HS-27A (cell line): ENCODE measurements around the gene ICE1.

Experiments
- DNase-seq: peaks from one replicate; pipeline ENCODE4 v3.0.0-alpha.2; 2012; ENCODE audit warnings: low read depth, missing footprints

The ICE1 gene

DNA sequence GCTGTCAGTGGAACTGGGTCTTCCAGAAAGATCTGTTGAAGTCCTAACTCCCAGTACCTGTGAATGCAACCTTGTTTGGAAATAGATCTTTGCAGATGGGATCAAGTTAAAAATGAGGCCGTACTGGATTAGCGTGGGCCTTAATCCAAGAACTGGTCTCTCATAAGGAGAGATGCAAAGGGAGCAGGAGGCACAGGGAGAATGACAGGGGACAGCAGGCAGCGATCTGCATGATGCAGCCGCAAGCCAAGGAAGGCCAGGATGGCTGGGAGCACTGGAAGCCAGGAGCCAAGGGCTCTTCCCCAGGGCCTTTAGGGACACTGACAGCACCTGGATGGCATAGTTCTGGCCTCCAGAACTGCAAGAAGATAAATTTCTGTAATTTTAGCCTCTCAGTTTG lies 114.4 kb downstream of the ICE1 start:
- no peak for DNase-seq

DNA sequence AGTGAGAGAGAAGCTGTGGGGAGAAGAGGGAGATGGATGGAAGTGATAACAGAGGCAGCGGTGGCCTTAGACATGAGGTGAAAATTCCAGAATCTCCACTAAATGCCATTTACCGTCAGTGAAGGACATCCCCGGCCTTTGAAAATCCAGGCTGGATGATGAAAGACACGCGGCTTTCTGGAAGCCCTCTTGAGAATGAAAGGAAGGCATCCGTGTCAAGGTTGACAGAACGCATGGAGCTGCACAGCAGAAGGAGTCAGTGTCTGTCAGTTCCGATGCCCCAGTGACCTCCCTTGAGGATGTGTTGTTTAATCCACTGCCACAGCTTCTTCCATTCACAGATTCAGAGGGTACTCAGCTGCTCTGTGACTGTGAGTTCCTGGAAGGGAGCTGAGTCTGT lies 114.9 kb downstream of the ICE1 start:
- no peak for DNase-seq

DNA sequence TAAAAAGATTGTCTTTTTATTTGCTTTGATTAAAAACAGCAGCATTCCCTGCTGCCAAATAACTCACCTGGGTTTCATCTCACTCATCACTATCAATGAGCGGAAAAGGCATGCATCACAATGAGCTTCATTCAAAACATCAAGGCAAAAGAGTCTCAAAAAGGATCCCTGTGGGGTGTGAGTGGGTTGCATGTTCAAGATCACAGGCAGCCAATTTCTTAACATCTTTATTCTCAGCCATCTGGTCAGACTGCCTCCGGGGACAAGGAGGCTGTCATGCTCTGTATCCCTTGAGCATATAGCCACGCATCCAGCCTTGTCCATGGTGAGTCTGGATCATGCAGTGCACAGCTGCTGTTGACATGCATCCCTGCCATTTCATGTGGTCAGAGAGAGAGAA lies 117.1 kb downstream of the ICE1 start:
- no peak for DNase-seq
